Fibroblast of mammary gland (primary cell): Measurements from ENCODE around the gene LAMTOR1.
"Not testable (repeated sequence)": the region's sequence is repeated elsewhere in the genome, so short reads cannot be mapped to it uniquely, and the experiment has no call there.

ENCODE experiments used
- DNase-seq: peaks from one replicate; pipeline ENCODE4 v3.0.0-alpha.2; 2010; ENCODE audit warnings: low read depth
- H3K4me3 ChIP-seq: 2 replicates; pipeline ENCODE4 v1.5.1; 2011; ENCODE audit warnings: low read depth, mild to moderate bottlenecking, low read length, moderate library complexity; ENCODE audit not compliant: control insufficient read depth
- TF ChIP-seq, protein P1 (sequence below): conservative IDR thresholded peaks from 2 replicates; pipeline ENCODE4 v1.5.1; 2011; ENCODE audit warnings: low read depth, low read length, inconsistent platforms; ENCODE audit not compliant: control insufficient read depth, insufficient read depth

The LAMTOR1 gene

DNA sequence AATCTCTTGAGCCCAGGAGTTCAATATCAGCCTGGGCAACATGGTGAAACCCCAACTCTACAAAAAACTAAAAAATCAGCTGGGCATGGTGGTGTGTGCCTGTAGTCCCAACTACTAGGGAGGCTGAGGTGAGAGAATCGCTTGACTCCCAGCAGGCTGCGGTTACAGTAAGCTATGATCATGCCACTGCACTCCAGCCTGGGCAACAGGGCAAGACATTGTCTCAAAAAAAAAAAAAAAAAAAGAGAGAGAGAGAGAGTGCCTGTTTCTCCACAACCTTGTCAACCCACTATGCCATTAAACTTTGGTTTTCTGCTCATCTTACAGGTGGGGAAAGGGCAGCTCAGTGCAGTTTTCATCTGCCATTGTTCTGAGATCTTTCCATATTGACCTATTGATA is 37.6 kb upstream of the LAMTOR1 start:
- no peak overlapping the region for H3K4me3 ChIP-seq
- TF ChIP-seq, protein P1, sequence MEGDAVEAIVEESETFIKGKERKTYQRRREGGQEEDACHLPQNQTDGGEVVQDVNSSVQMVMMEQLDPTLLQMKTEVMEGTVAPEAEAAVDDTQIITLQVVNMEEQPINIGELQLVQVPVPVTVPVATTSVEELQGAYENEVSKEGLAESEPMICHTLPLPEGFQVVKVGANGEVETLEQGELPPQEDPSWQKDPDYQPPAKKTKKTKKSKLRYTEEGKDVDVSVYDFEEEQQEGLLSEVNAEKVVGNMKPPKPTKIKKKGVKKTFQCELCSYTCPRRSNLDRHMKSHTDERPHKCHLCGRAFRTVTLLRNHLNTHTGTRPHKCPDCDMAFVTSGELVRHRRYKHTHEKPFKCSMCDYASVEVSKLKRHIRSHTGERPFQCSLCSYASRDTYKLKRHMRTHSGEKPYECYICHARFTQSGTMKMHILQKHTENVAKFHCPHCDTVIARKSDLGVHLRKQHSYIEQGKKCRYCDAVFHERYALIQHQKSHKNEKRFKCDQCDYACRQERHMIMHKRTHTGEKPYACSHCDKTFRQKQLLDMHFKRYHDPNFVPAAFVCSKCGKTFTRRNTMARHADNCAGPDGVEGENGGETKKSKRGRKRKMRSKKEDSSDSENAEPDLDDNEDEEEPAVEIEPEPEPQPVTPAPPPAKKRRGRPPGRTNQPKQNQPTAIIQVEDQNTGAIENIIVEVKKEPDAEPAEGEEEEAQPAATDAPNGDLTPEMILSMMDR, result no peak
- no peak for DNase-seq

DNA sequence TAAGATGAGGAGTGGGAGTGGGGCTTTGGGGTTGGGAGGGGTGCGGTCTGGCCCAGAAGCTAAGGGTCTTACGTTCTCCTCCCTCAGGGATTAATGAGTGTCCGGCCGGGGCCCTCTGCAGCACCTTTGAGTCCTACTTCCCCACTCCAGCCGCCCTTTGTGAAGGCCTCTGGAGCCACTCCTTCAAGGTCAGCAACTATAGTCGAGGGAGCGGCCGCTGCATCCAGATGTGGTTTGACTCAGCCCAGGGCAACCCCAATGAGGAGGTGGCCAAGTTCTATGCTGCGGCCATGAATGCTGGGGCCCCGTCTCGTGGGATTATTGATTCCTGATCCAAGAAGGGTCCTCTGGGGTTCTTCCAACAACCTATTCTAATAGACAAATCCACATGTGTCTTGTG is 36.4 kb upstream of the LAMTOR1 start:
- TF ChIP-seq, protein P1, result no peak
- DNase-seq, result no peak

DNA sequence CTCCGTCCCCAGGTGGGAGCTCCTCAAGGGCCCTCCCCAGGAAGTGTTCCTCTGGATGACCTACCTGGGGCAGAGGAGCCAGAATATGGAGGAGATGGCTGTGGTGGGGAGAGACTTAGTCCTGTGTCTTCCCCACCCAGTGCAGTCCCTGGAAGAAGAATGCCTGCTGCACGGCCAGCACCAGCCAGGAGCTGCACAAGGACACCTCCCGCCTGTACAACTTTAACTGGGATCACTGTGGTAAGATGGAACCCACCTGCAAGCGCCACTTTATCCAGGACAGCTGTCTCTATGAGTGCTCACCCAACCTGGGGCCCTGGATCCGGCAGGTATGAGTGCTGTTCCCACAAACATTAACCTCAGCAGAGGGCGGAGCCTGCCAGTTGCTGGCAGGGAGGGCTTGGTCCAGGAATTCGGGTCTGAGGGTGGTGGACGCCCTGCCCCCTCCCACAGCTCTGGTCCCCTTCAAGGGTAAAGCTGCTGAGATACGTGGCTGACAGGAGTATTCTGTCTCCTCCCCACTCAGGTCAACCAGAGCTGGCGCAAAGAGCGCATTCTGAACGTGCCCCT is 35.8 kb upstream of the LAMTOR1 start:
- TF ChIP-seq, protein P1, result no peak
- no peak overlapping the region for H3K4me3 ChIP-seq
- no peak for DNase-seq

More for the DNA sequence above, 36.4 kb upstream of the LAMTOR1 start:
- H3K4me3 ChIP-seq, result no peak overlapping the region

DNA sequence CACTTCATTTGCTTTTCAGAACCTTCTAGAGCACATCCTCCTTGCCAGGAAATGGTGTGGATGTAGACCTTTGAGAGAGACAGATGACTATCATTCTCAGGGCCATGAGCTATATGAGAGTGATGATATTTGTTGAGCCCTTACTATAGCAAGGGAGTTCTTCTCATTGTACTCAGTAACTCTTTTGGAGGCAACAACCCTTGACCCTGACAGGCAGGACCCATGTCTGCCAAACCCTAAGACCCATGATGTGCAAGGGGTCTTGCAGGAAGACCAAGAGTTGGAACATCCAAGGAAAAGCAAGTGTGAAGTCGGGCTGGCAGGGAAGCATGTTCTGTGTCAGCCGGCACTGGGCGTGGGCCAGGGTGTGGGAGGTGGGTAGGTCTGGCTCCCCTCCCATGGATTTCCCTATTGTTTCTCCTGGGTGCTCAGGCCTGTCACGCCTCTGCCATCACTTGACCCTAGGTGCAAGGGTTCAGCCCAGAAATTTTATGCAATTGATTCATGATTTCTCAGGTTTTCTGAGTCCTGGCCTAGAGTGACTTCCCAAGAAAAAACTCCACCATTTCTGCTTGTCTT is 33.7 kb upstream of the LAMTOR1 start:
- H3K4me3 ChIP-seq, result no peak overlapping the region
- TF ChIP-seq, protein P1, result no peak
- DNase-seq, result no peak

DNA sequence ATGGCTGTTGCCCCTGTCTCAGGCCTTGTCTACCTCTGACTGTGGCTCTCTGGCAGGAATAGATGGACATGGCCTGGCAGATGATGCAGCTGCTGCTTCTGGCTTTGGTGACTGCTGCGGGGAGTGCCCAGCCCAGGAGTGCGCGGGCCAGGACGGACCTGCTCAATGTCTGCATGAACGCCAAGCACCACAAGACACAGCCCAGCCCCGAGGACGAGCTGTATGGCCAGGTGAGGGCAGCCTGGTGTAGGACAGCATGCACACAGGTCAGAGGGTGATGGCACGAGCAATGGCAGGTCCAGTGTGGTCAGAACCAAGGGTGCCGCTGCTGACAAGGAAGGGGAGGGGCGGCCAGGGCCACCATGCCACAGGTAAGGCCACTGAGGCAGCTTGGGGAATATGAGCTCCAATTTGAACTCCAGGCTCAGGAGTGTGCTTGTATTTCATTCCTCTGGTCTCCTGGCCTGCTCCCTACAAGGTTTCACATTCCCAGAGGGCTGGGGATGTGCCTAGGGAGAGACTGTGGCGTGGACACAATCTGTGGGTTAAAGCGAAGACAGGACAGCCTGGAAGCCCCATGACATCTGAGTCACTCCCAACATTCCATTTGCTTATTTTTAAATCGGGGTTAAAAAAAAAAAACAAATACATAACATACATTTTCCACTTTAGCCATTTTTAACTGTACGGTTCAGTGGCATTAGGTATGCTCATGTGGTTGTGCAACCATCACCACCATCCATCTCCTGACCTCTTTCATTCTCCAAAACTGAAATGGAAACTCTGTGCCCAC is 33.0 kb upstream of the LAMTOR1 start:
- no peak for DNase-seq
- TF ChIP-seq, protein P1, result no peak
- H3K4me3 ChIP-seq, result no peak overlapping the region

DNA sequence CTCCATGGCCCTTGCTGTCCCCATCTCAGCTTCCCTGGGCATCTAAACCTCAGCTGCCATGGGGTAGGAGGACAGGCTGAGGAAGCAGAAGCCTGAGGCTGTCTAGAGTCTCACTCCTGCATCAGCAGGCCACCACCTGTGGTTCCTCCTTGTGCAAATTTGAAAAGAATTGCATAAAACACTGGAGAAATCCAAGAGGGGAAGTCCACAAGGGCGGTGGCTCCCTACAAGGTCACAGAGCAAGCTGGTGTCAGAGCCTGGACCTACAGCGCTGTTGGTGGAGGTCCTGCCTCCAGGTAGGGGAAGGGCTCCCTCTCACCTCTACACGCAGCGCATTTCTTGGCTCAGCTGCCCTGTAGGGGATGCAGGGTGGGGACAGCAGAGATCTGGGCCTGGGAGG is 32.4 kb upstream of the LAMTOR1 start, which contains the start of gene FOLR3:
TSS of gene FOLR3 (plus strand) at position 253 of the 400 bp plus-strand sequence. CDS start 228 bp downstream, outside the sequence.
- DNase-seq, result not testable (repeated sequence)

DNA sequence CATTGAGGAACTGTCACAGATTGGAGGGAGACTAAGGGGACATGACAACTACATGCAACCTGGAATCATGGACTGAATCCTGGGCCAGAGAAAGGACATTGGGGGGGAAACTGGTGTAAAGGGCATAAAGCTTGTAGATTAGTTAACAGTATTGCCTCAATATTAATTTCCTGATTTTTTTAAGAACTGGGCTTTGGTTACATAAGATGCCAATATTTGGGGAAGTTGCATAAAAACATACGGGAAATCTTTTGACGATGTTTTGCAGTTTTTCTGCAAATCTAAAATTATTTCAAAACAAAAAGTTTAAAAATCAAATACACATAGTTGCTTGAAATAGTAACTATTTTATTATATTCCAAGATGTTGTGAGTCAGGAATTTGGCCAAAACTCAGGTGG is 29.5 kb upstream of the LAMTOR1 start:
- no peak overlapping the region for H3K4me3 ChIP-seq
- DNase-seq, result no peak
- TF ChIP-seq, protein P1, result no peak

More for the DNA sequence above, 32.4 kb upstream of the LAMTOR1 start, which contains the start of gene FOLR3:
- H3K4me3 ChIP-seq, result not testable (repeated sequence)
